Measurements from ENCODE around the gene OSBP2.

- TF ChIP-seq POLR2A (IDR thresholded peaks at IDR 0.05), result no peak
- TF ChIP-seq, protein P1, sequence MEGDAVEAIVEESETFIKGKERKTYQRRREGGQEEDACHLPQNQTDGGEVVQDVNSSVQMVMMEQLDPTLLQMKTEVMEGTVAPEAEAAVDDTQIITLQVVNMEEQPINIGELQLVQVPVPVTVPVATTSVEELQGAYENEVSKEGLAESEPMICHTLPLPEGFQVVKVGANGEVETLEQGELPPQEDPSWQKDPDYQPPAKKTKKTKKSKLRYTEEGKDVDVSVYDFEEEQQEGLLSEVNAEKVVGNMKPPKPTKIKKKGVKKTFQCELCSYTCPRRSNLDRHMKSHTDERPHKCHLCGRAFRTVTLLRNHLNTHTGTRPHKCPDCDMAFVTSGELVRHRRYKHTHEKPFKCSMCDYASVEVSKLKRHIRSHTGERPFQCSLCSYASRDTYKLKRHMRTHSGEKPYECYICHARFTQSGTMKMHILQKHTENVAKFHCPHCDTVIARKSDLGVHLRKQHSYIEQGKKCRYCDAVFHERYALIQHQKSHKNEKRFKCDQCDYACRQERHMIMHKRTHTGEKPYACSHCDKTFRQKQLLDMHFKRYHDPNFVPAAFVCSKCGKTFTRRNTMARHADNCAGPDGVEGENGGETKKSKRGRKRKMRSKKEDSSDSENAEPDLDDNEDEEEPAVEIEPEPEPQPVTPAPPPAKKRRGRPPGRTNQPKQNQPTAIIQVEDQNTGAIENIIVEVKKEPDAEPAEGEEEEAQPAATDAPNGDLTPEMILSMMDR (IDR thresholded peaks at IDR 0.05), result no peak
Observed at GRCh38 chr22:30869667-30870395, 175.2 kb downstream of the OSBP2 start.
